Measurements from ENCODE around the gene TRPM1.

TRPM1 gene

GRCh38 chr15:30963681-30964080 lies 137.8 kb downstream of the TRPM1 start:
- H3K27ac ChIP-seq (ENCODE audit: insufficient read depth, low read depth, low read length, poor library complexity, severe bottlenecking): no peak overlapping the region
- WGBS, 2 experiments: 96 to 100% methylated on average over 2 of the region's 3 CpGs
- no peak overlapping the region for H3K4me3 ChIP-seq (ENCODE audit: insufficient read depth, low read depth, low read length)
- H3K27me3 ChIP-seq (ENCODE audit: control insufficient read depth, insufficient read depth, low read length, poor library complexity, severe bottlenecking): no peaks in the 10 kb centered on the region
- no peaks in the 10 kb centered on the region for H3K9me3 ChIP-seq (ENCODE audit: control insufficient read depth, low read length)
- peaks cover 3% of the 10 kb centered on the region for H3K36me3 ChIP-seq (ENCODE audit: control insufficient read depth, insufficient read depth, low read length)
- no peaks in the 10 kb centered on the region for H3K4me1 ChIP-seq (ENCODE audit: control insufficient read depth, insufficient read depth, low read length)

GRCh38 chr15:30962659-30963058 lies 138.9 kb downstream of the TRPM1 start:
- no peaks in the 10 kb centered on the region for H3K4me1 ChIP-seq (ENCODE audit: control insufficient read depth, insufficient read depth, low read length)
- H3K4me3 ChIP-seq (ENCODE audit: insufficient read depth, low read depth, low read length): no peak overlapping the region
- H3K36me3 ChIP-seq (ENCODE audit: control insufficient read depth, insufficient read depth, low read length): peaks cover 12% of the 10 kb centered on the region
- H3K27me3 ChIP-seq (ENCODE audit: control insufficient read depth, insufficient read depth, low read length, poor library complexity, severe bottlenecking): no peaks in the 10 kb centered on the region
- 96 to 98% methylated on average over 2 to 3 of the region's 3 CpGs for WGBS, 2 experiments
- H3K9me3 ChIP-seq (ENCODE audit: control insufficient read depth, low read length): no peaks in the 10 kb centered on the region
- no peak overlapping the region for H3K27ac ChIP-seq (ENCODE audit: insufficient read depth, low read depth, low read length, poor library complexity, severe bottlenecking)

DNA sequence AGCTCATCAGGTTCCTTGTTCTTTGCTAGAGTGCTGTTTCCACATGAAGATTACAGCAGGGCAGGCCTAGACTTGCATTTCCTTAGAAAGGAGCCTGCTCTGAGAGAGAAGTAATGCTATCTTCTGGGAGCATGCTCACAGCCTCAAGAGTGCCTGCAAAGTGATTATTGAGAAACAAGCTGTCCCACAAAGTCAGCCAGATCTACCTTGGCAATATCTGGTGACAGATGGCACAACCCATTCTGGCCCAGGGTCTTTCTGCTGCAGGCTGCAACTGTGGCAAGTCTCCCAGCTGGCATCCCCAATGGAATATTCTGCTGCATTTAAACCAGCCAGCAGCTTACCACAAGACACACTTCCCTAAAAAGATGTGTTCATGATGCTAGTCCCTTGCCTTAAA lies 139.4 kb downstream of the TRPM1 start:
- no peaks in the 10 kb centered on the region for H3K9me3 ChIP-seq (ENCODE audit: control insufficient read depth, low read length)
- H3K36me3 ChIP-seq (ENCODE audit: control insufficient read depth, insufficient read depth, low read length): peaks cover 14% of the 10 kb centered on the region
- no peaks in the 10 kb centered on the region for H3K27me3 ChIP-seq (ENCODE audit: control insufficient read depth, insufficient read depth, low read length, poor library complexity, severe bottlenecking)
- no peaks in the 10 kb centered on the region for H3K4me1 ChIP-seq (ENCODE audit: control insufficient read depth, insufficient read depth, low read length)
- H3K4me3 ChIP-seq (ENCODE audit: insufficient read depth, low read depth, low read length): no peak overlapping the region
- no peak overlapping the region for H3K27ac ChIP-seq (ENCODE audit: insufficient read depth, low read depth, low read length, poor library complexity, severe bottlenecking)

GRCh38 chr15:30958219-30958618 lies 143.3 kb downstream of the TRPM1 start:
- H3K27me3 ChIP-seq (ENCODE audit: control insufficient read depth, insufficient read depth, low read length, poor library complexity, severe bottlenecking): no peaks in the 10 kb centered on the region
- peaks cover 15% of the 10 kb centered on the region for H3K36me3 ChIP-seq (ENCODE audit: control insufficient read depth, insufficient read depth, low read length)
- 89 to 95% methylated on average over 5 of the region's 5 CpGs for WGBS, 2 experiments
- no peaks in the 10 kb centered on the region for H3K9me3 ChIP-seq (ENCODE audit: control insufficient read depth, low read length)
- no peaks in the 10 kb centered on the region for H3K4me1 ChIP-seq (ENCODE audit: control insufficient read depth, insufficient read depth, low read length)
- H3K27ac ChIP-seq (ENCODE audit: insufficient read depth, low read depth, low read length, poor library complexity, severe bottlenecking): no peak overlapping the region
- H3K4me3 ChIP-seq (ENCODE audit: insufficient read depth, low read depth, low read length): no peak overlapping the region

DNA sequence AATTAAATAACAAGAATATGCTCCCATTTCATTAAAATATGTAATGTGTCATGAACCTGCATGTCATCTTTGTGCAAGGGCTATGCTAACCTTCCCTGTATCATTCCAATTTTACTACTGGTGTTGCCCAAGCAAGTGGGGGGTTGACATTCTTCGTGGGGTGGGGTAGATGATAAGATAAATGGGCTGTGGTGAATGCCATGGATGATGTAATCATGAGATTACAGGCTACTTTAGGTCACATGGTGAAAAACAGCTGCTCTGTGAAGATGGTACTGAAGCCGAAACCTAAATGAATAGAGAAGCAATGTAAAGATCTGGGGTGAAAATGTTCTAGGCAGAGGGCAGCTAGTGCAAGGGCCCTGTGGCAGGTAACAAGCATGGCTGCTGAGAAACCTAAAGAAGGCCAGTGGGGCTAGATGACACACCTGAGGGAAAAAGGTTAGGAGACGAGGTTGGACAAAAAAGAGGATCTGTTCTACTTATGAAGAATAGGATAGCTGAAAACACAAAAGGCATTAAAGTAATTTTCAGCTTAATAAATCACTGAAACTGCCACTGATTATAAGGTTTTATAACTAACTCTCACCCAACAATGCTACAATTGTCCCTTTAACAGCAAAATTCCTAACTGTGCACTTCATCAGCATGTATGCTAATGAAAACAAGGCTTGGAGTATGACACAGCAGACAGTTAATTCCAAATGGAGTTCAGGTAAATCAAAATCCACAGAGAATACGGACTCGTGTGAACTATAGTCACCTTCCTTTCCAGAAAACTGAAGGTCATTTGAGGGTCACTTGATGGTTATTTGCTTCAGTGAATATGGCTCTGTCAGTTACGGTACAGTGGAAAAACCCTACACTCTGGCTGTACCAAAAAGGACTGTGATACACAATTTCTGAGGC lies 145.1 kb downstream of the TRPM1 start:
- Histone ChIP-seq H3K4me3 (ENCODE audit: insufficient read depth, low read depth, low read length) (no peak overlapping the region), H3K9me3 (ENCODE audit: control insufficient read depth, low read length) (no peaks in the 10 kb centered on the region), H3K27me3 (ENCODE audit: control insufficient read depth, insufficient read depth, low read length, poor library complexity, severe bottlenecking) (no peaks in the 10 kb centered on the region), H3K36me3 (ENCODE audit: control insufficient read depth, insufficient read depth, low read length) (peaks cover 23% of the 10 kb centered on the region), H3K4me1 (ENCODE audit: control insufficient read depth, insufficient read depth, low read length) (no peaks in the 10 kb centered on the region), H3K27ac (ENCODE audit: insufficient read depth, low read depth, low read length, poor library complexity, severe bottlenecking) (no peak overlapping the region)
- WGBS, 2 experiments: 94 to 98% methylated on average over 6 of the region's 6 CpGs

GRCh38 chr15:30954674-30955073 lies 146.9 kb downstream of the TRPM1 start:
- Histone ChIP-seq H3K4me3 (ENCODE audit: insufficient read depth, low read depth, low read length) (no peak overlapping the region), H3K27me3 (ENCODE audit: control insufficient read depth, insufficient read depth, low read length, poor library complexity, severe bottlenecking) (no peaks in the 10 kb centered on the region), H3K27ac (ENCODE audit: insufficient read depth, low read depth, low read length, poor library complexity, severe bottlenecking) (no peak overlapping the region), H3K4me1 (ENCODE audit: control insufficient read depth, insufficient read depth, low read length) (no peaks in the 10 kb centered on the region), H3K9me3 (ENCODE audit: control insufficient read depth, low read length) (no peaks in the 10 kb centered on the region), H3K36me3 (ENCODE audit: control insufficient read depth, insufficient read depth, low read length) (peaks cover 34% of the 10 kb centered on the region)
- 88% methylated on average over 1 of the region's 1 CpG; no CpG with 5 or more reads in 1 of the 2 experiments for WGBS, 2 experiments

DNA sequence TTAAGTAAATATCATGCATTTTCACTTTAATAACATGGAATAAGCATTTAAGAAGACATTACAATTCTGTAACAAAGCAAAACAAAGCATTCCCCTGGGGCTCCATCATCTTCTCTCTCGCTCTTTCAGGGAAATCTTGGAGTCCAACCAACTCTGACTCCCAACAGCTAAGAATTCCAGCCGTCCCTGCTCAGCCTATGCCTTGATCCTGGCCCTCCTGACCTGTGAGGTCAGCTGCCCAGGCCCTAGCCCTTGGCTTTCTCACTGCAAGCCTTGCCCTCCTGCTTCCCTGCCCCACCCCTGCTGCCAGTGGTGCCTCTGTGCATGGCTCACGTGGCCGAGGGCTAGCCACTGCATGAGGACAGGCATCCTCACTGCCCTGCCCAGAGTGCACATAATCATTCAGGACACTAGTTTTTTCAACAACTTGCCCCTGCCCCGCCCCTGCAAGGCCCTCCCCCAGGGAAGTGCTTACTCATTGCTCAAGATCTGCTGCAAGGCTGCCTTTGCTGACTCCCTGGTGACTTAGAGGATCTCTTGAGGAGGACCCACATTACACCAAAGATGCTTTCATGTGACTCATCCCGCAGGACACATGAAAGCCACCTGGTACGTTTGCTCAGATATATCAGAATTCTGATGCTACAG lies 147.7 kb downstream of the TRPM1 start:
- WGBS, 2 experiments: 85 to 88% methylated on average over 7 of the region's 7 CpGs
- Histone ChIP-seq H3K4me3 (ENCODE audit: insufficient read depth, low read depth, low read length) (no peak overlapping the region), H3K4me1 (ENCODE audit: control insufficient read depth, insufficient read depth, low read length) (no peaks in the 10 kb centered on the region), H3K36me3 (ENCODE audit: control insufficient read depth, insufficient read depth, low read length) (peaks cover 34% of the 10 kb centered on the region), H3K9me3 (ENCODE audit: control insufficient read depth, low read length) (no peaks in the 10 kb centered on the region), H3K27me3 (ENCODE audit: control insufficient read depth, insufficient read depth, low read length, poor library complexity, severe bottlenecking) (no peaks in the 10 kb centered on the region), H3K27ac (ENCODE audit: insufficient read depth, low read depth, low read length, poor library complexity, severe bottlenecking) (no peak overlapping the region)

GRCh38 chr15:30953183-30953582 lies 148.3 kb downstream of the TRPM1 start:
- Histone ChIP-seq H3K9me3 (ENCODE audit: control insufficient read depth, low read length) (no peaks in the 10 kb centered on the region), H3K27me3 (ENCODE audit: control insufficient read depth, insufficient read depth, low read length, poor library complexity, severe bottlenecking) (no peaks in the 10 kb centered on the region), H3K36me3 (ENCODE audit: control insufficient read depth, insufficient read depth, low read length) (peaks cover 28% of the 10 kb centered on the region), H3K27ac (ENCODE audit: insufficient read depth, low read depth, low read length, poor library complexity, severe bottlenecking) (no peak overlapping the region), H3K4me1 (ENCODE audit: control insufficient read depth, insufficient read depth, low read length) (no peaks in the 10 kb centered on the region), H3K4me3 (ENCODE audit: insufficient read depth, low read depth, low read length) (no peak overlapping the region)
- WGBS, 2 experiments: 96 to 97% methylated on average over 6 to 7 of the region's 7 CpGs
